CD14-positive monocyte (primary cell): ENCODE measurements around the gene MRPL47. TPM values are rescaled to one million over a fixed set of nuclear protein-coding genes. Genes with fewer than 3 reads are reported as not detected.
A peak's percentile ranks its signal among the peaks of the same experiment; 100 is the strongest.

ENCODE experiments used
- DNase-seq, 3 donors: peaks; one replicate each; pipeline ENCODE4 v3.0.0-alpha.2; 2011 to 2022
- H2AFZ ChIP-seq: 2 replicates; pipeline ENCODE4 v1.6.0; 2012; ENCODE audit warnings: mild to moderate bottlenecking, low read depth, low read length, inconsistent platforms; ENCODE audit not compliant: insufficient read depth, poor library complexity, severe bottlenecking
- H3K27ac ChIP-seq, 2 donors: 1 replicate in 1 of 2; 2 replicates in 1 of 2; pipeline ENCODE4 v1.5.1; 2012 to 2013; ENCODE audit warnings: low read length in 2 of 2, control low read depth in 1 of 2, inconsistent platforms in 1 of 2, low read depth in 1 of 2, mild to moderate bottlenecking in 1 of 2
- H3K27me3 ChIP-seq, 2 donors: one replicate each; pipeline versions ENCODE4 v1.6.0 to v1.6.1; 2011 to 2013; ENCODE audit warnings: low read length in 2 of 2; ENCODE audit not compliant: control insufficient read depth in 2 of 2, insufficient read depth in 2 of 2
- H3K36me3 ChIP-seq, 2 donors: replicated peaks in 1 of 2; 1 replicate in 1 of 2; 2 replicates in 1 of 2; pipeline versions ENCODE4 v1.5.1 to v1.6.1; 2012 to 2013; ENCODE audit warnings: low read length in 2 of 2, control low read depth in 1 of 2, inconsistent platforms in 1 of 2, mild to moderate bottlenecking in 1 of 2; ENCODE audit not compliant: insufficient read depth in 2 of 2, control insufficient read depth in 1 of 2
- H3K4me1 ChIP-seq, 2 donors: 1 replicate in 1 of 2; 2 replicates in 1 of 2; pipeline versions ENCODE4 v1.5.1 to v1.6.1; 2012 to 2013; ENCODE audit warnings: low read length in 2 of 2, control low read depth in 1 of 2, inconsistent platforms in 1 of 2, mild to moderate bottlenecking in 1 of 2, moderate library complexity in 1 of 2; ENCODE audit not compliant: insufficient read depth in 2 of 2, control insufficient read depth in 1 of 2
- H3K4me2 ChIP-seq: replicated peaks from 2 replicates; pipeline ENCODE3; 2012; ENCODE audit warnings: low read length, moderate library complexity, mild to moderate bottlenecking; ENCODE audit not compliant: poor library complexity, severe bottlenecking; ENCODE audit errors: extremely low read depth
- H3K4me3 ChIP-seq, 3 experiments: fragments of 200-600 bp in 1 of 3; sonication (generic) in 1 of 3; replicated peaks in 1 of 3; 1 replicate in 2 of 3; 2 replicates in 1 of 3; pipeline ENCODE4 v1.5.1; 2011 to 2013; ENCODE audit warnings: low read length in 3 of 3, mild to moderate bottlenecking in 3 of 3, control low read depth in 2 of 3, low read depth in 2 of 3, inconsistent platforms in 1 of 3, moderate library complexity in 1 of 3
- H3K79me2 ChIP-seq: 2 replicates; pipeline ENCODE4 v1.6.0; 2012; ENCODE audit warnings: mild to moderate bottlenecking, control low read depth, inconsistent platforms, low read length, moderate library complexity; ENCODE audit not compliant: insufficient read depth
- H3K9ac ChIP-seq: 2 replicates; pipeline ENCODE4 v1.6.0; 2017; ENCODE audit warnings: low read length, mild to moderate bottlenecking; ENCODE audit not compliant: insufficient read depth, poor library complexity, severe bottlenecking
- H3K9me3 ChIP-seq, 2 donors: replicated peaks in 1 of 2; 1 replicate in 1 of 2; 2 replicates in 1 of 2; pipeline versions ENCODE4 v1.5.1 to v1.6.1; 2012 to 2013; ENCODE audit warnings: low read length in 2 of 2, control low read depth in 1 of 2; ENCODE audit not compliant: control insufficient read depth in 1 of 2, insufficient read depth in 1 of 2
- H4K20me1 ChIP-seq: 2 replicates; pipeline ENCODE4 v1.6.0; 2012; ENCODE audit warnings: mild to moderate bottlenecking, low read length, control low read depth, moderate library complexity; ENCODE audit not compliant: insufficient read depth
- H3K27ac Mint-ChIP-seq, 7 donors: one replicate each; pipeline ENCODE4 v1.8.0; 2020; ENCODE audit warnings: mild to moderate bottlenecking in 7 of 7, mixed read lengths in 7 of 7, moderate library complexity in 6 of 7, inconsistent platforms in 2 of 7
- H3K27me3 Mint-ChIP-seq, 3 donors: one replicate each; pipeline ENCODE4 v1.8.0; 2021 to 2022; ENCODE audit warnings: low read depth in 3 of 3, mild to moderate bottlenecking in 3 of 3, mixed read lengths in 3 of 3, moderate library complexity in 3 of 3, inconsistent platforms in 1 of 3
- H3K36me3 Mint-ChIP-seq, 2 donors: one replicate each; pipeline ENCODE4 v1.8.0; 2020; ENCODE audit warnings: mixed read lengths in 2 of 2, inconsistent platforms in 1 of 2, mild to moderate bottlenecking in 1 of 2
- H3K4me1 Mint-ChIP-seq: one replicate; pipeline ENCODE4 v1.8.0; 2020; ENCODE audit warnings: mild to moderate bottlenecking, mixed read lengths
- H3K4me3 Mint-ChIP-seq, 2 donors: one replicate each; pipeline ENCODE4 v1.8.0; 2020; ENCODE audit warnings: mild to moderate bottlenecking in 2 of 2, mixed read lengths in 2 of 2, moderate library complexity in 1 of 2
- H3K9me3 Mint-ChIP-seq, 7 donors: one replicate each; pipeline ENCODE4 v1.8.0; 2020 to 2022; ENCODE audit warnings: mixed read lengths in 7 of 7, mild to moderate bottlenecking in 6 of 7, moderate library complexity in 6 of 7, inconsistent platforms in 2 of 7
- WGBS: methylation state at CpG from one replicate; pipeline ENCODE4 v1.1.5; 2013; ENCODE audit warnings: missing lambda C conversion rate; ENCODE audit not compliant: insufficient coverage; 5-methylcytosine and 5-hydroxymethylcytosine counted together
- intact Hi-C, 2 donors: fragments of 100-400 bp; cut with micrococcal nuclease; formaldehyde crosslinking; loops; one replicate each; pipeline versions ENCODE4 v1.15.0 to v1.15.1; 2023
- polyA minus RNA-seq: library from RNA; depleted of rRNA, polyadenylated mRNA; stranded (reverse); fragments of >200 nt; gene quantifications from 2 replicates; pipeline ENCODE4 v1.2.3, GENCODE V29; 2012
- polyA plus RNA-seq, 3 donors: library from polyadenylated mRNA; depleted of rRNA in 1 of 3; unstranded in 2 of 3; stranded (reverse) in 1 of 3; fragments of 300-500 nt in 2 of 3; fragments of >200 nt in 1 of 3; fragmentation: Illumina TruSeq in 2 of 3; gene quantifications; 1 replicate in 2 of 3; 2 replicates in 1 of 3; pipeline ENCODE4 v1.2.3, GENCODE V29; 2012 to 2021
- total RNA-seq, 12 experiments: library from RNA in 1 of 12; stranded (reverse) in 1 of 12; fragments of 120-200 nt in 1 of 12; gene quantifications; one replicate each; pipeline ENCODE4 v1.2.4 and lab custom pipeline; 2013 to 2026; ENCODE audit warnings: mixed read lengths in 6 of 12, inconsistent platforms in 1 of 12
- TF ChIP-seq, protein P1 (sequence below): fragments of 200-600 bp; IDR thresholded peaks from one replicate; pipeline ENCODE4 v1.8.0; 2022; ENCODE audit warnings: antibody characterized with exemption, mild to moderate bottlenecking

The MRPL47 gene
- total RNA-seq (2013) = 32.9 TPM
- polyA plus RNA-seq = 10 to 100 TPM; 10.3 to 46.4 (median 44.3) TPM
- 3.5 and 8.4 TPM in 2 replicates for polyA minus RNA-seq
- 14.5 to 28.7 (median 19.6) reads per million in 11 experiments for total RNA-seq (lab: John Stamatoyannopoulos, UW)

DNA sequence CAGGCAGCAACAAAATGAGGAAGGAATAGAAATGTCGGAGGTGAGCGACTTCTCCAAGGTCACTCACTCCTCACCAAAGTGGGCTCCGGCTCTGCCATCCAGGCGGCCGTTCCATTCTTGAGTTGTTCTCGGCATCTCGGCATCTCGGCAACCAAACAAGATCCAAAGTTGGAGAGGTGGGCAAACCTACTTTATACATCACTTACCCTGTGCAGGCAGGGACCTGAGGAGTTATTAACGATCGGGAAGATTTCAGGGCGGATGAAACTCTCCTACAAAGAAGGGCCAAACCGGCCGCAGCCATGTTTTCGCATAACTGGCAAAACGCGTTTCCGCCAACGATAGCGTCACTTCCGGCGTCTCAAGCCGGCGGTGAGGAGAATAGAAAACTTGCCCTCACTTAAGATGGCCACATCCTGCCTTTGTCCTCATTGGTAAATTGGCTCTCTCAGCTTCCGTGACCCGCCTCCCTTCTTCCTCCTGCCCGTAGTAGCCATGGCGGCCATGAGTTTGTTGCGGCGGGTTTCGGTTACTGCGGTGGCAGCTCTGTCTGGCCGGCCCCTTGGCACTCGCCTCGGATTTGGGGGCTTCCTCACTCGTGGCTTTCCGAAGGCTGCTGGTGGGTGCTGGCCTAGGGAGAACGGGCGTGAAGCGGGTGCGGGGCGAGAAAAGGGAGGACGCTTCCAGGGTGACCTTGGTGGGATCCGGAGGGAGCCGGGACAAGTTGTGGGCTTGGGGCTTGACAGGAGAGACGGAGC lies at the start of gene MRPL47, which contains the start of gene NDUFB5:
TSS of gene MRPL47 (minus strand) at position 318 of the 758 bp plus-strand sequence. CDS start at position 304, 14 bp downstream.
TSS of gene NDUFB5 (plus strand) at position 474 of the 758 bp plus-strand sequence. CDS start at position 496, 22 bp downstream.
- Histone ChIP-seq H3K27ac (peak within 1 kb of the TSS; percentile 95 to 99), H2AFZ (peak within 1 kb of the TSS; percentile 96), H3K79me2 (peaks cover 85% of the 10 kb centered on the region), H3K9ac (peak within 1 kb of the TSS; percentile 95), H3K9me3 (no peaks in the 10 kb centered on the region), H3K4me3 (peak within 1 kb of the TSS; percentile 79 to 96 (median 96)), H3K36me3 (peaks cover 27 to 31% of the 10 kb centered on the region in 2 donors), H4K20me1 (peaks cover 10% of the 10 kb centered on the region), H3K4me2 (peak within 1 kb of the TSS; percentile 90), H3K27me3 (no peaks in the 10 kb centered on the region), H3K4me1 (peaks cover 33 to 39% of the 10 kb centered on the region in 2 donors)
- H3K36me3 Mint-ChIP-seq = peaks cover 28 to 31% of the 10 kb centered on the region in 2 donors
- DNase-seq = peak; percentile 95 to 98 (median 97)
- peak within 1 kb of the TSS; percentile 99 to 100 (median 99) for H3K27ac Mint-ChIP-seq
- peaks cover 0 to 4% (median 0%) of the 10 kb centered on the region in 3 donors for H3K27me3 Mint-ChIP-seq
- TF ChIP-seq, protein P1, sequence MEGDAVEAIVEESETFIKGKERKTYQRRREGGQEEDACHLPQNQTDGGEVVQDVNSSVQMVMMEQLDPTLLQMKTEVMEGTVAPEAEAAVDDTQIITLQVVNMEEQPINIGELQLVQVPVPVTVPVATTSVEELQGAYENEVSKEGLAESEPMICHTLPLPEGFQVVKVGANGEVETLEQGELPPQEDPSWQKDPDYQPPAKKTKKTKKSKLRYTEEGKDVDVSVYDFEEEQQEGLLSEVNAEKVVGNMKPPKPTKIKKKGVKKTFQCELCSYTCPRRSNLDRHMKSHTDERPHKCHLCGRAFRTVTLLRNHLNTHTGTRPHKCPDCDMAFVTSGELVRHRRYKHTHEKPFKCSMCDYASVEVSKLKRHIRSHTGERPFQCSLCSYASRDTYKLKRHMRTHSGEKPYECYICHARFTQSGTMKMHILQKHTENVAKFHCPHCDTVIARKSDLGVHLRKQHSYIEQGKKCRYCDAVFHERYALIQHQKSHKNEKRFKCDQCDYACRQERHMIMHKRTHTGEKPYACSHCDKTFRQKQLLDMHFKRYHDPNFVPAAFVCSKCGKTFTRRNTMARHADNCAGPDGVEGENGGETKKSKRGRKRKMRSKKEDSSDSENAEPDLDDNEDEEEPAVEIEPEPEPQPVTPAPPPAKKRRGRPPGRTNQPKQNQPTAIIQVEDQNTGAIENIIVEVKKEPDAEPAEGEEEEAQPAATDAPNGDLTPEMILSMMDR = no peak
- WGBS = under 1% methylated on average over 36 of the region's 45 CpGs
- peak within 1 kb of the TSS; percentile 97 to 100 for H3K4me3 Mint-ChIP-seq
- no peaks in the 10 kb centered on the region for H3K9me3 Mint-ChIP-seq
- H3K4me1 Mint-ChIP-seq = peaks cover 42% of the 10 kb centered on the region
- intact Hi-C loops = loop anchor here (5.0 kb wide), 2 partner anchors 42 to 257 kb away; partner anchors contain the start of genes MFN1 (in 2 of the 2) and ACTL6A (in 1 of the 2)

- Mint-ChIP-seq H3K4me1 (peaks cover 32% of the 10 kb centered on the region), H3K9me3 (peaks cover 0 to 2% (median 0%) of the 10 kb centered on the region in 7 donors), H3K36me3 (peaks cover 0 to 5% of the 10 kb centered on the region in 2 donors), H3K27me3 (peaks cover 14 to 36% (median 21%) of the 10 kb centered on the region in 3 donors), H3K27ac (peak overlapping the region; percentile 39 to 84 (median 78)), H3K4me3 (peak overlapping the region; percentile 91 to 95)
- TF ChIP-seq, protein P1 = no peak
- WGBS = under 1% methylated on average over 77 of the region's 77 CpGs
- Histone ChIP-seq H3K4me2 (peak overlapping the region; percentile 89), H3K9me3 (no peaks in the 10 kb centered on the region), H3K4me1 (peaks cover 15 to 25% of the 10 kb centered on the region in 2 donors), H3K9ac (peak overlapping the region; percentile 64), H4K20me1 (no peaks in the 10 kb centered on the region), H3K79me2 (no peaks in the 10 kb centered on the region), H3K27ac (peak overlapping the region; percentile 44 to 62), H3K36me3 (no peaks in the 10 kb centered on the region), H3K4me3 (peak overlapping the region; percentile 62 to 83 (median 83)), H3K27me3 (peaks cover 0 to 21% of the 10 kb centered on the region in 2 donors), H2AFZ (peak overlapping the region; percentile 92)
- DNase-seq = peak; percentile 23 to 50 (median 27)
- intact Hi-C loops = no loop called here
Observed at GRCh38 chr3:179653096-179653797, 48.8 kb upstream of the MRPL47 start.
